Naive thymus-derived CD4-positive, alpha-beta T cell (primary cell): ENCODE results near the gene PPP4R3A. TPM values are rescaled to one million over a fixed set of nuclear protein-coding genes. Genes with fewer than 3 reads are reported as not detected.
A peak's percentile ranks its signal among the peaks of the same experiment; 100 is the strongest.

Source experiments
- ATAC-seq: fragments of 150-1000 bp; cut with Tn5 transposase; 2 replicates; pipeline ENCODE4 v1.10.0; 2021; ENCODE audit warnings: mild to moderate bottlenecking, moderate library complexity
- CTCF ChIA-PET: fragments of 350-600 bp; sonication (Branson Sonifier 250); formaldehyde crosslinking; loops from one replicate; lab custom pipeline; 2021; ENCODE audit warnings: antibody characterized with exemption; lab: Charles Lee
- POLR2A ChIA-PET: fragments of 350-600 bp; sonication (Branson Sonifier 250); formaldehyde crosslinking; loops from one replicate; lab custom pipeline; 2021; ENCODE audit warnings: antibody characterized with exemption, inconsistent platforms; lab: Charles Lee
- DNase-seq, 9 donors: peaks; one replicate each; pipeline versions ENCODE4 v3.0.0 to v3.0.0-alpha.2; 2020 to 2022; ENCODE audit warnings: mixed read lengths in 1 of 9
- H3K27ac ChIP-seq: one replicate; pipeline ENCODE4 v1.7.0; 2013; ENCODE audit warnings: mild to moderate bottlenecking, low read depth, low read length, moderate library complexity
- H3K27me3 ChIP-seq, 2 donors: one replicate each; pipeline ENCODE4 v1.7.0; 2013; ENCODE audit warnings: low read length in 2 of 2, mild to moderate bottlenecking in 2 of 2, moderate library complexity in 2 of 2; ENCODE audit not compliant: control insufficient read depth in 2 of 2, insufficient read depth in 2 of 2
- H3K36me3 ChIP-seq, 3 experiments: 1 replicate in 2 of 3; 2 replicates in 1 of 3; pipeline ENCODE4 v1.7.0; 2013; ENCODE audit warnings: low read length in 3 of 3, mild to moderate bottlenecking in 3 of 3, moderate library complexity in 1 of 3; ENCODE audit not compliant: insufficient read depth in 3 of 3, control insufficient read depth in 2 of 3
- H3K4me1 ChIP-seq, 2 donors: one replicate each; pipeline ENCODE4 v1.7.0; 2013; ENCODE audit warnings: low read length in 2 of 2, mild to moderate bottlenecking in 2 of 2, moderate library complexity in 1 of 2; ENCODE audit not compliant: control insufficient read depth in 2 of 2, insufficient read depth in 2 of 2
- H3K4me3 ChIP-seq: 2 replicates; pipeline ENCODE4 v1.7.0; 2013; ENCODE audit warnings: mild to moderate bottlenecking, low read length
- H3K9me3 ChIP-seq, 3 experiments: 1 replicate in 2 of 3; 2 replicates in 1 of 3; pipeline ENCODE4 v1.7.0; 2013; ENCODE audit warnings: low read length in 3 of 3; ENCODE audit not compliant: control insufficient read depth in 2 of 3
- H3K27ac Mint-ChIP-seq, 9 donors: one replicate each; pipeline ENCODE4 v1.8.0; 2020 to 2022; ENCODE audit warnings: mixed read lengths in 9 of 9, mild to moderate bottlenecking in 8 of 9, moderate library complexity in 5 of 9, inconsistent platforms in 2 of 9
- H3K27me3 Mint-ChIP-seq, 5 donors: one replicate each; pipeline ENCODE4 v1.8.0; 2021 to 2022; ENCODE audit warnings: mixed read lengths in 5 of 5, mild to moderate bottlenecking in 1 of 5
- H3K36me3 Mint-ChIP-seq, 5 donors: one replicate each; pipeline ENCODE4 v1.8.0; 2020 to 2022; ENCODE audit warnings: mixed read lengths in 5 of 5, mild to moderate bottlenecking in 3 of 5, inconsistent platforms in 1 of 5
- H3K4me1 Mint-ChIP-seq, 7 donors: one replicate each; pipeline ENCODE4 v1.8.0; 2020 to 2022; ENCODE audit warnings: mixed read lengths in 7 of 7, mild to moderate bottlenecking in 3 of 7, inconsistent platforms in 1 of 7
- H3K4me3 Mint-ChIP-seq, 10 donors: one replicate each; pipeline ENCODE4 v1.8.0; 2020 to 2022; ENCODE audit warnings: mild to moderate bottlenecking in 10 of 10, mixed read lengths in 10 of 10, moderate library complexity in 6 of 10, inconsistent platforms in 2 of 10
- H3K9me3 Mint-ChIP-seq, 11 donors: one replicate each; pipeline ENCODE4 v1.8.0; 2020 to 2022; ENCODE audit warnings: mixed read lengths in 11 of 11, mild to moderate bottlenecking in 4 of 11, inconsistent platforms in 1 of 11, moderate library complexity in 1 of 11
- intact Hi-C, 2 donors: fragments of 100-400 bp; cut with micrococcal nuclease; formaldehyde crosslinking; loops; one replicate each; pipeline ENCODE4 v1.15.1; 2023
- polyA plus RNA-seq, 2 donors: library from polyadenylated mRNA; unstranded; fragments of 300-500 nt; fragmentation: Illumina TruSeq; gene quantifications; one replicate each; pipeline ENCODE4 v1.2.3, GENCODE V29; 2021
- total RNA-seq, 6 experiments: library from RNA in 5 of 6; stranded (reverse) in 5 of 6; gene quantifications; 1 replicate in 5 of 6; 2 replicates in 1 of 6; pipeline ENCODE4 v1.2.3 and lab custom pipeline; 2021 to 2026

PPP4R3A gene
- total and polyA plus RNA-seq, 7 experiments from 2014 or later = 81.5 to 214 (median 156) TPM

DNA sequence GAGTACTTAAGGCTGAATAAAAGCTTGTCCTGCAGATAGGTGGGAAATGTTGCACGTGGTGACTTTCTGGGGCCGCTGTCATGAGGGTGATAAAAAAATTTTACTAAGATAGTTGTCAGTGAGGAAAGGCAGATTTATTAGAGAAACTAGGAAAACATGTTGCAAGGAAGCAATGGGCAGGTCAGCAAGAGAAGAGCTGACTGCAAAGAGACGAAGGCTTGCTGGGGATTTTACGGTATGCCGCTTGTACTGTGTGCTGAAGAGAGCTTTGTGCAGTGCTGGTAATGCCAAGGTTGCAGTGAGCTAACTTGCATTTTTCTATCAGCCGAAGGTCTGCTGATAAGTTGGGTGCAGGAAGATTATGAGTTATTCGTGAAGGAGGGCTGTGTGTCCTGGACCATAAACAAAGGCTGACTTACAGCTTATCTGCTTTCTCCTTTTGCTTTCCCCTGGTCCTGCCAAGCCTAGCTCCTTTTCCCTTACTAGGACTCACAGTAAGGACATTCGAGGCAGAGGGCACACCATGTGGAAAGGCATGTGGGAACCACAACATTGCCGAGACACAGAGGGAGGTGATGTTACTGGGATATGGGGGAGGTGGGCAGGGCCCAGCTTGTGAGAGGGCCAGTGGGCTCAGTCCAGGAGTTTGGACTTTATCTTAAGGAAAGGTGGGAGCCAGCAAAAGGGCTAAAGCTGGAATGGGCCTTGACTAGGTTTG lies 85.1 kb downstream of the PPP4R3A start:
- Mint-ChIP-seq H3K27me3 (peaks cover 0 to 4% (median 0%) of the 10 kb centered on the region in 5 donors), H3K4me1 (peaks cover 2 to 39% (median 20%) of the 10 kb centered on the region in 7 donors), H3K27ac (peak overlapping the region in 6 of 9 donors; percentile 4 to 74 (median 20)), H3K9me3 (no peaks in the 10 kb centered on the region), H3K36me3 (no peaks in the 10 kb centered on the region), H3K4me3 (no peak overlapping the region)
- no peak overlapping the region for H3K27ac ChIP-seq
- CTCF ChIA-PET = interaction anchor here (0.6 to 10.7 kb wide), 5 partner anchors 25 to 115 kb away, joined by 3 to 101 read pairs (median 3); no protein-coding TSS in a partner anchor
- DNase-seq (no peak), ATAC-seq (no peak)
- POLR2A ChIA-PET = interaction anchor here (1.6 kb wide), 1 partner anchor 10 kb away, joined by 6 read pairs; no protein-coding TSS in a partner anchor
- H3K9me3 ChIP-seq = no peaks in the 10 kb centered on the region
- H3K4me3 ChIP-seq = no peak overlapping the region
- H3K36me3 ChIP-seq = no peaks in the 10 kb centered on the region
- no peaks in the 10 kb centered on the region for H3K27me3 ChIP-seq
- peaks cover 3% of the 10 kb centered on the region in 2 donors for H3K4me1 ChIP-seq
- intact Hi-C loops = no loop called here

DNA sequence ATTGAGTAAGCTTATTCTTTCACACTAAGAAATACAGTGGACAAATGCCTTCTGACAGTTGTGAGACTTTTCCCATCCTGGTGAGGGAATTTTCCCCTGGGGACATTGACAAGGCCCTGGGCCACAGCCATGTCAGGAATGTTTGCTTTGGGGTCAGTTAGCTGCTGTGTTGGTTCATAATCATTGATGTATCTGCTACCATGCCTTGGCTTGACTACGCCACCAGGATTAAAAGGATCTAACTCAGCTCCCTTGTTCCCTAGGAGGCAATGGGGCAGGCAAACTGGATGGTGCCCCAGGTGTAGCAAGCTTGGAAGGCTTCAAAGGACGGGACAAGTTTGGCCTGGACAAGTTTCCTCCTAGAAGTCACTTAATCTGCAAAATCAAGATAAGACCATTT lies 89.4 kb downstream of the PPP4R3A start:
- intact Hi-C loops = no loop called here
- H3K27me3 ChIP-seq = no peaks in the 10 kb centered on the region
- H3K9me3 ChIP-seq = no peaks in the 10 kb centered on the region
- Mint-ChIP-seq H3K27ac (peak overlapping the region in 3 of 9 donors; percentile 20 to 58 (median 25)), H3K4me1 (peaks cover 14 to 33% (median 16%) of the 10 kb centered on the region in 7 donors), H3K27me3 (peaks cover 0 to 11% (median 0%) of the 10 kb centered on the region in 5 donors), H3K4me3 (no peak overlapping the region), H3K36me3 (peaks cover 0 to 11% (median 4%) of the 10 kb centered on the region in 5 donors), H3K9me3 (peaks cover 0 to 3% (median 0%) of the 10 kb centered on the region in 11 donors)
- POLR2A ChIA-PET = interaction anchor here (0.7 to 12.4 kb wide), 4 partner anchors 24 to 106 kb away, joined by 5 to 173 read pairs (median 80); no protein-coding TSS in a partner anchor
- no peak overlapping the region for H3K27ac ChIP-seq
- H3K4me1 ChIP-seq = peaks cover 7 to 15% of the 10 kb centered on the region in 2 donors
- H3K36me3 ChIP-seq = peaks cover 0 to 9% (median 0%) of the 10 kb centered on the region in 3 experiments
- DNase-seq (no peak), ATAC-seq (no peak)
- no peak overlapping the region for H3K4me3 ChIP-seq
- CTCF ChIA-PET = interaction anchor here (0.6 to 10.7 kb wide), 7 partner anchors 53 to 455 kb away, joined by 3 to 101 read pairs (median 4); no protein-coding TSS in a partner anchor

DNA sequence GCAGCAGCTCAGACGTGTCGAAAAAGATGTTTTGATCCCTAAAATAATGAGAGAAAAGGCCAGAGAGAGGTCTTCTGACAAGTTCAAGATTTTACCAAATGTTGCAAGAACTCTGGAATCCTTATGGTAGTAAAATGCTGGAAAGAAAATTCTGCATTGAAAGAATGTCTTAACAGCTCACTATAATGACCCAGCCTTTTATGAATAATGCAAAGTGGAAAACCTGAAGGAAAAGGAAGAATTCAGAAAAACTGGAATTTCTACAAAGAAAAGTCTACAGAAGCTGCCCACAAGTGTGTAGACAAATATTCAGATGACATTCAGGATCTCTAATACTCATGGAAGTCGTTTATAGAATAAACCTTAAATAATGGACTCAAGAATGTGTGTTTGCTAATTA lies 90.7 kb downstream of the PPP4R3A start:
- ChIA-PET POLR2A (interaction anchor here (3.5 to 12.4 kb wide), 4 partner anchors 23 to 104 kb away, joined by 11 to 328 read pairs (median 162); no protein-coding TSS in a partner anchor), CTCF (interaction anchor here (0.5 to 10.7 kb wide), 7 partner anchors 20 to 209 kb away, joined by 3 to 101 read pairs (median 4); no protein-coding TSS in a partner anchor)
- H3K36me3 Mint-ChIP-seq = peaks cover 4 to 22% (median 9%) of the 10 kb centered on the region in 5 donors
- Histone ChIP-seq H3K27ac (peak overlapping the region; percentile 97), H3K36me3 (peaks cover 0 to 9% (median 0%) of the 10 kb centered on the region in 3 experiments), H3K4me3 (peak overlapping the region; percentile 52), H3K9me3 (no peaks in the 10 kb centered on the region), H3K27me3 (no peaks in the 10 kb centered on the region), H3K4me1 (peaks cover 10 to 16% of the 10 kb centered on the region in 2 donors)
- ATAC-seq (no peak), DNase-seq (no peak)
- H3K4me3 Mint-ChIP-seq = peak overlapping the region in 9 of 10 donors; percentile 61 to 91 (median 84)
- H3K27ac Mint-ChIP-seq = peak overlapping the region; percentile 80 to 98 (median 91)
- intact Hi-C loops = loop anchor here (2.0 to 10.0 kb wide), 5 partner anchors 53 to 1235 kb away; partner anchors contain the start of gene CALM1 (in 1 of the 2)
- H3K27me3 Mint-ChIP-seq = peaks cover 0 to 7% (median 0%) of the 10 kb centered on the region in 5 donors
- H3K9me3 Mint-ChIP-seq = peaks cover 0 to 3% (median 0%) of the 10 kb centered on the region in 11 donors
- H3K4me1 Mint-ChIP-seq = peaks cover 15 to 33% (median 24%) of the 10 kb centered on the region in 7 donors

DNA sequence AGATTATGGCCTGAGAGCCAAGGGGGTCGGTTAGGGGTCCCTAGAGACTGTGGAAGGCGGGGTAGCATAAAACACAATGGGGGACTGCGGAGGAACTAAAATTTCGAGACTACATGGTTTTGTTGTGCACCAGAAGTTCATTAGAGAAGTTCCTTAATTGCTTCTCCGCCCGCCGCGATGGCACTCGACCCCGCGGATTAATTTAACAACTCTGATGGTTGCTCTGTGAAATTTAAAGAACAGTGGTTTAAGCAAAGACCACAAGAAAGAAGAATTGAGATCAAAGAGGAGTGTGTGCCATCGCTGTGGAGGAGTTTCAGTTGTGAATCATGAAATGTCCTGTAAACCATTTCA lies 91.1 kb downstream of the PPP4R3A start:
- Histone ChIP-seq H3K27ac (peak overlapping the region; percentile 97), H3K36me3 (peaks cover 0 to 9% (median 0%) of the 10 kb centered on the region in 3 experiments), H3K9me3 (no peaks in the 10 kb centered on the region), H3K27me3 (no peaks in the 10 kb centered on the region), H3K4me1 (peaks cover 15 to 20% of the 10 kb centered on the region in 2 donors), H3K4me3 (peak overlapping the region; percentile 52)
- Mint-ChIP-seq H3K27me3 (peaks cover 0 to 7% (median 0%) of the 10 kb centered on the region in 5 donors), H3K36me3 (peaks cover 4 to 26% (median 13%) of the 10 kb centered on the region in 5 donors), H3K27ac (peak overlapping the region; percentile 80 to 98 (median 91)), H3K9me3 (peaks cover 0 to 3% (median 0%) of the 10 kb centered on the region in 11 donors), H3K4me1 (peaks cover 17 to 37% (median 29%) of the 10 kb centered on the region in 7 donors), H3K4me3 (peak overlapping the region; percentile 61 to 91 (median 84))
- intact Hi-C loops = loop anchor here (2.0 to 10.0 kb wide), 5 partner anchors 52 to 1236 kb away; partner anchors contain the start of gene CALM1 (in 1 of the 2)
- ATAC-seq = peak; percentile 27
- POLR2A ChIA-PET = interaction anchor here (3.3 to 12.4 kb wide), 6 partner anchors 22 to 109 kb away, joined by 11 to 328 read pairs (median 120); no protein-coding TSS in a partner anchor
- DNase-seq = peak in 6 of 9 donors; percentile 73 to 85 (median 80)
- CTCF ChIA-PET = interaction anchor here (0.6 to 10.7 kb wide), 14 partner anchors 8 to 208 kb away, joined by 3 to 101 read pairs (median 4); no protein-coding TSS in a partner anchor

DNA sequence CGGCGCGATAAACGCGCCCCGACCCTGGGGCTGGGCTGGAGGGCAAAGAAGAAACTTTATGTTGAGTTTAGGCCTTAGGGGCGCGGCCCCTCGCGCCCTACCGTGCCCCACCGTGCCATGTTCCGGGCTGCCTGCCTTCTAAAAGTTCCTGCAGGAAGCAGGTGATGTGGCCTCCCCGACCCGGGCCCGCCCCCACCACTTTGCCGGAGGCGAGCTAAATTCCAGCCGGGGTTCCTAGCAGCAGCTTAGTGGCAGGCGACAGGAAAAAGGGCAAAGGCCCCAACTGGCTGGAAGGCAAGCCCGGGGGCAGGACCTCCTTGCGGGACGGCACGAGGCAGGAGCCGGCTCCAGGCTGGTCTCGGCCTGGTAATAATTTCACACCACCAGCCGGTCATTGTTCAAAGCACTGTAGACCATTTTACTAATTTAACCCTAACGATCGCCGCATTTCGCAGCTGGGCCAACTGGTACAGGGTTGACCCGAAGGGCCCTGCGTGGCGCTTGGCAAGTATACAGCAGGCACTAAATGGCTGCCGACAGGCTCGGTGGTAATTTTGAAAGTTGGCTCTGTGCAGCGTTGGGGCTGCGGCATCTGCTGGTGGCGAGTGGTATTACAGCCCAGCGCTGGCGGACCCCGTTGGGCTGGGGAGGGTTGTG lies 91.6 kb downstream of the PPP4R3A start:
- H3K27me3 ChIP-seq = no peaks in the 10 kb centered on the region
- Mint-ChIP-seq H3K4me1 (peaks cover 22 to 42% (median 34%) of the 10 kb centered on the region in 7 donors), H3K4me3 (peak overlapping the region; percentile 61 to 91 (median 84)), H3K9me3 (peaks cover 0 to 3% (median 0%) of the 10 kb centered on the region in 11 donors), H3K27me3 (peaks cover 0 to 7% (median 0%) of the 10 kb centered on the region in 5 donors), H3K36me3 (peaks cover 4 to 30% (median 17%) of the 10 kb centered on the region in 5 donors), H3K27ac (peak overlapping the region; percentile 80 to 98 (median 91))
- H3K4me3 ChIP-seq = peak overlapping the region; percentile 52
- peak; percentile 75 to 86 (median 82) for DNase-seq
- intact Hi-C loops = loop anchor here (1.0 to 10.0 kb wide), 8 partner anchors 52 to 1236 kb away; partner anchors contain the start of gene CALM1 (in 1 of the 2)
- ATAC-seq = peak; percentile 63
- no peaks in the 10 kb centered on the region for H3K9me3 ChIP-seq
- peaks cover 0 to 9% (median 0%) of the 10 kb centered on the region in 3 experiments for H3K36me3 ChIP-seq
- CTCF ChIA-PET = interaction anchor here (0.6 to 10.7 kb wide), 22 partner anchors 9 to 500 kb away, joined by 3 to 101 read pairs (median 4); no protein-coding TSS in a partner anchor
- POLR2A ChIA-PET = interaction anchor here (0.8 to 12.4 kb wide), 10 partner anchors 10 to 108 kb away, joined by 3 to 328 read pairs (median 13); no protein-coding TSS in a partner anchor
- H3K4me1 ChIP-seq = peaks cover 19 to 25% of the 10 kb centered on the region in 2 donors
- H3K27ac ChIP-seq = peak overlapping the region; percentile 97
